ENCODE data around the gene EID1.

GRCh38 chr15:48915861-48916260 lies 37.9 kb downstream of the EID1 start:
- no peak for TF ChIP-seq CTCF (conservative IDR thresholded peaks at IDR 0.05; ENCODE audit: low read length)
- no peak for TF ChIP-seq EZH2phosphoT487 (IDR thresholded peaks at IDR 0.05; ENCODE audit: borderline replicate concordance)

Measured in Loucy (cell line).